H1 (cell line): Measurements from ENCODE around the gene ZBTB9. TPM values are rescaled to one million over a fixed set of nuclear protein-coding genes. Genes with fewer than 3 reads are reported as not detected.

Experiments used
- CHD2 ChIP-seq: IDR thresholded peaks from 2 replicates; pipeline ENCODE4 v1.6.1; 2012; ENCODE audit warnings: low read length, improper control_type of control experiment
- polyA plus RNA-seq, 7 experiments: library from polyadenylated mRNA; depleted of rRNA in 3 of 7; stranded (reverse) in 5 of 7; unstranded in 2 of 7; fragments of >200 nt in 5 of 7; fragments of 200-250 nt in 2 of 7; gene quantifications; 1 replicate in 5 of 7; 2 replicates in 1 of 7; 4 replicates in 1 of 7; pipeline versions ENCODE4 v1.2.1 to v1.2.3, GENCODE V29; 2011 to 2013; ENCODE audit warnings: missing spikeins in 2 of 7, mixed read lengths in 2 of 7
- total RNA-seq: library from RNA; stranded (reverse); fragmentation: NEBNext Ultra II Directional; extraction: Animal tissue kit (Norgen Biotek cat#: 25700); gene quantifications from 2 replicates; pipeline ENCODE4 v1.2.1, GENCODE V29; 2021

Gene ZBTB9
- total and polyA plus RNA-seq, 2 of the 8 experiments (the other 6 are each of a cell fraction or from before 2014, with no cell fraction given), result 16.9 to 20.2 TPM

DNA sequence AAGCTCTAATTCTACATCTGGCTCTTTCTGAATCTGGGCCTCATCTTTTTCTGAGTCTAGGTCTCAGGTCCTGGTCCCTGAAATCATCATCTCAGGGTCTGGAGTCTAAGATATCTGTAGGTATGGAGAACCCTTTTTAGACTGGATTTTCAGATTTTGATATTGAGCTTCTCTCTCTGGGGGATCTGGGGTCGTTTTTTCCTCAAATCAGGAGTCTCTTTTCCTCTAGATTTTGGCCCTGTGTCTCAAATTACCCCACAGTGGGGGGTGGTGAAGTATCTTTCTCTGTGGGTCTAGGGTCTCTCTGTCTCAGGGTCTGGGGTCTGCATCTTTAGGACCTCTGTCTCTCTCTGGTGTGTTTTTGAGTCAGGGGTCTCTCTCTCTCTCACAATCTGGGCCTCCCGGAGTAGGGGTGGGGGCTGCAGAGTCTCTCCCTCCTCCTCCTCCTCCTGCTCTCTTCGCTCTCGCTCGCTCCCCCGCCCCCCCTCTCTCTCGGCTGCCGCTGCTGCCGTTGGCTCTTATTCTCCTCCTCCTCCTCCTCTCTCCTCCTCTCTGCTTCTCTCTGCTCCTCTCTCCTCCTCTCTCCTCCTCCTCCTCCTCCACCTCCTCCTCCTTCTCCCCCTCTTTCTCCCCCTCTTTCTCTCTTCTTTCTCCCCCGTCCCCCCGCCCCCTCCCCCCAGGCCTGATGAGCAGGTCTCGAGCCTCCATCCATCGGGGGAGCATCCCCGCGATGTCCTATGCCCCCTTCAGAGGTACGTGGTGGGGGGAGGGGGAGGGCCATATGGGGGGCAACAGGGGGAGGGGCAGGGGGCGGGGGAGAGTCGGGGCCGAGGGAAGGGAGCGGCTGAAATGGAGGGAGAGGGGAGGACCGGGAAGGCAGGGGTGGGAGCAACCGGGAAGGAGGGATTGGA is 34.5 kb upstream of the ZBTB9 start, which contains the start of gene SYNGAP1 (continued):
- no peak for TF ChIP-seq CHD2
